ENCODE data around the gene CCL19.

Gene CCL19

DNA sequence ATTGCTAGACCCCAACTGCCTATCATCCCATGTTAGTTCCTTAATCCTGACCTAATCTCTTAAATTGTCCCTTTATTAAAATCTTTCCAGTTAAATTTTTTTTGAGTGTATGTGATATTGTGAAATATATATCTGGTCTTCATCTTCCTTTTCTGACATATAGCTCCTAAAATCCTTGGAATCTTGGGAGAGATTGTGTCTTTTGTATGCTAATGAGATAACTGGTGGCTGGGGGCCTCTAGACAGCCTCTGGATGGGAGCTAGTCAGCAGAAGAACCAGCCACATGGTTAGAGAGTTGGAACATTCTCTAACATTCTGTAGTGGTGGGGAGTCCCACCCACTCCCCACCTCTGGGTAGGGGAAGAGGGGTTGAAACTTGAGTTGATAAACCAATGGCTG, 3.7 kb upstream of the CCL19 start:
- DNase-seq (ENCODE audit: low read depth in 2 of 2), result no peak

DNA sequence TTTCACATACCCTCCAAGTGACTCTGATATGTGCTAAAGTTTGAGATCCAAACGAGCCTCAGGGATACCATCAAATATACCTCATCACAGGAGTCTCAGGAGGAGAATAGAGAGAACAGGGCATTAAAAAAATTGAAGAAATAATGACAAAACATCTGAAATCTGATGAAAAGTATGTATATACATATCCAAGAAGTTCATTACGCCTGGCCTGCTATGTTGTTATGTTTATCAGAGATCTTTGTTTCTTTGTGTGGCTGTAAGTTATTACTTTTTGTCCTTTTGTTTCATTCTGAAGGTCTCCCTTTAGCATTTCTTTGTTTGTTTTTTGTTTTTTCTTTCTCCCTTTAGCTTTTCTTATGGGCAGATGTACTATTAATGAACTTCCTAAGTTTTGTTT, 2.5 kb upstream of the CCL19 start:
- DNase-seq (ENCODE audit: low read depth in 2 of 2), result no peak

DNA sequence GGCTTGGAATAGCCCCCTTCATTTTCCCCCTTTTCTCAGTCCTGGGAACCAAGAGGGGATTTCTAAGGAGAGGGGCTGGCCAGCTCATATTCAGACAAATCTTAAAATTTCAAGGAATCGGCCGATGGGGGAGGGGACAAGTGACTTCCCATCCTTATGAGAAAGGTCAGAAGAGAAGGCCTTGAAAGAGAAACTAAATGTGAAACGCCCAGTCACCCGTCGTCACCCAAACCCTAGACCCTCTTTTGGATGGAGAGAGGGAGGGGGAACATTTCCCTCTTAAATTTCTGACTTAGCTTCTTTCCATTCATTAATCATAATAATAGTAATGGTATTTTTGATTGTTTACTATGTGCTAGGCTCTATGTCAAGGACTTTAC, 850 bp upstream of the CCL19 start:
- no peak for DNase-seq (ENCODE audit: low read depth in 2 of 2)

DNA sequence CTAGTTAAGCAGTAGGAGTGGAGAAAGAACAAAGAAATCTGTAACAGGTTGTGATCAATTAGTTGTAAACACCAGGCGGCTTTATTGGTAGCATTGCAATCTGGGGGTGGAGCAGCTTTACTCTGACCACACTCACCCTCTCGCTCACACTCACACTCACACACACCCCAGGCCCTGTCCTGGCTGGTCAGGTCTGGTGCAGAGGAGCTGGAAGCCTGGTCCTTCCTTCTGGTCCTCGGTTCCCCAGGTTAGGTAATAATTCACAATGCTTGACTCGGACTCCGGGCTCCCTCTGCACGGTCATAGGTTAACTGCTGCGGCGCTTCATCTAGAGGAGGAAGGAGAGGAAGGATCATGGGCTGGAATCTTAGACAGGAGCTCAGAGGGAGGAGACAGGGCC, 1.6 kb downstream of the CCL19 start:
- DNase-seq (ENCODE audit: low read depth in 2 of 2), result no peak

DNA sequence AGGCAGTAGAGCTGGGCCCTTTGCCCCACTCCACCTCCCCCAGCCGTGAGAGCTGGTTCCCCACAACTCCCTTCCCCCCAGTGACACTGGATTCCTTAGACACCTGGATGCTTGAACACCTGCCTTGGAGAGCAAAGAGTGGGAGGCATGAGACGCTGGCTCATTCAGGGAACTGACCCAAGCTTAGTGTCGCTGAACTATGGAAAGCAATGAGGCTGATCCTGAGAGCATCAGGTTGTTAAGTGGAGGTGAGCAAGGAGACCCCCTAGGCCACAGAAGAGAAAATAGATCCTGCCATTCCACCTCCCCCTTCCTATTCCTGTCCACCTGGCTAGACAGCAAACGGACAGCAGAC, 2.0 kb downstream of the CCL19 start:
- DNase-seq (ENCODE audit: low read depth in 2 of 2), result no peak

DNA sequence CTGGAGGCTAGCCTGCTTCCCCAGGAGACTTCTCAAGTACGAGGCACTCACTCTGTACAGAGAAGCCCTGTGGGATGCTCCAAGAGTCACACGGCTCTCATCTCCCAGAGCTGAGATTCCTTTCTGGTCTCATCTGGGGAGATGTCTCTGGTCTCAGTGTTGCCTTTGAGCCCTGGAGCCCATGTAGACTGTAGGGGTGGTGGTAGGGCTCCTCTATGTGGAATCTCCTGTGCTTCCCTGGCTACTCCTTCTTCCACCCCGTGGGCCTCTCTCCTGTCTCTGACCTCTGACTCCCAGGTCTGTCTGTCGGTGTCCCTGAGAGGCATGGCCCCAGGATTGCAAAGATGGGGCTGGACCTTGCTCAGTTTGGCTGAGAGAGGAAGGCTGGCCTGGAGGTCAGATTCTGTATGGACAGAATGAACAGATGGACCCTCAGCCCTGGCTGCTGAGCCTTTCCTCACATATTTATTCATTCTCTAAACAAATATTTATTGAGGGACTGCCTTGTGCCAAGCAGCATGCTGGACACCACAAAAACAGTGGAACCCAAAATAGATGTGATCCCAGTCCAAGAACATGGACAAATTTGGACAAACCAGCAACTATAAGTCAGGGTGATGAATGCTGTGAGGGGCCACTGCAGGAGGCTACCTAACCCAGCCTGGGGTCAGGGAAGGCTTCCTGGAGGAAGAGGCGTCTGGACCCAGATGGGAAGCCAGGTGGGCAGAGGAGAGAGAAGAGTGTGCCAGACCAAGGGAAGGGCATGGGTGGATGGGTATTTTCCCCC, 2.6 kb downstream of the CCL19 start:
- DNase-seq (ENCODE audit: low read depth in 2 of 2), result no peak

DNA sequence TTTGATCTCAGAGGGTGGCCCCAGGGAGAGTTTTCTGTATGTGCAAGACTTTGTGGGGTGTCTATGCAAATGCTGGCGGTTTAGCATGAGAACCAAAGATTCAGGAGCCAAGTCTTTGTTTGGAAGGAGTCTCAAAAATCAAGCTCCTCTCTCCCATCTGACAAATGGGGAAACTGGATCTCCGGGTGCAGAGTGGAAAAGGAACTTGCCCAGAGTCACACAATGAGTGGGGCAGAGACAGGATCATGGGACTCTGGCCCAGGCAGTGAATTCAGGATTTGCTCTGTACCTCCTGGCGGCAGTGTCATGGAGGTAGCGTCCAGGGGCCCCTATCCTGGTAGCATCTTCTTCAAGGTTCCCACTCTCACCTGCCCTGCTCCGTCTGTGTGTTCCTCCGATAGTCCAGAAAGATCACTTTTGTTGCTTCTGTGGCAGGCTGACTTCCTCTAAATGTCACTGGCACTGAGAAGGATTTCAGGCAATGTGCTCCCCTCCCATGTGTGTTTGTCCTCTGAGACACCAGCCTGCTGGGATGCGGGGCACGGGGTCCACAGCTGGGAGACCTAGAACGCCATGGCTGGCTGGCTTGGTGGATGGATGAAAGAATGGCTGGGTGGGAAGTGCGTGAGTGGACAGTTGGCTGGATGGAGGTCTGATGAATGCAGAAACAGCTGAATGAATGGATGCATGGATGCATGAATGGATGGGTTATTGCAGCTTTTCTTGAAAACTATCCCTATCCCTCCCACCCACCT, 3.6 kb downstream of the CCL19 start:
- no peak for DNase-seq (ENCODE audit: low read depth in 2 of 2)

DNA sequence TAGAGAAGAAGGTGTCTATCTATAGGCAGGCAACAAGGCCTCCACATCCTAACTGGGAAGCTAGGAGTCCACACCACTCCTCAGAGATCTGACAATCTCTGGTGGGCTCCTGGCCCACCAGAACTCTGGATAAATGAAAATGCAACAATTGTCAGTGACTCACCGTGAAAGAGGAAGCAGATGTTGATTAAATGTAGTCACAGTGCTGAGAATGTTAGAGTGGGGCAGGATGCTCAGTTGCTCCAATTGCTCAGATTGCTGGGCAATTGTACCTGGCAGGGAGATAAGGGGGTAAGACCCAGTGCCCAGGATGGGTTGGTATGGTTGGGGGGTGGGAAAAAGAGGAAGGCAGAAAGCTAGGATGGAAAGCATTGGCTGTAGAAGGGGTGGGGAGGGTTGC, 4.3 kb downstream of the CCL19 start:
- DNase-seq (ENCODE audit: low read depth in 2 of 2), result no peak

DNA sequence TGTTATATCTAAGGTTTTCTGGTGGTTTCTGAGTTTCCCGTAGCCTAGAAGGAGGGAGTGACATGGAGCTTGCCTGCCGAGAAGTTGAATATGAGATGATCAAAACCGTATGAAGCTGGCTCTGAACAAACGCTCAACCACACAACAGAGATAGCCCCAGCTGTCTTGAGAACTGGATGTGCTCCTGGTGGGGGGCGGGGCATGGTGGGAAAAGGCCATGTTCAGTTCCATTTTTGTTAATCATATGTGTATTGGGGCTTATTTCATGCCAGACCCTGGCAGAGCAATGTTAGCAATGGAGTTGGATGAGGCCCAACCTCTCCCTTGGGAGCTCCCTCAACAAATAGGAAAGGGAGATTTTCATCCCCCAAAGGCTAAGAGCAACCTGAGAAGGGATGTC, 4.8 kb downstream of the CCL19 start:
- no peak for DNase-seq (ENCODE audit: low read depth in 2 of 2)

DNA sequence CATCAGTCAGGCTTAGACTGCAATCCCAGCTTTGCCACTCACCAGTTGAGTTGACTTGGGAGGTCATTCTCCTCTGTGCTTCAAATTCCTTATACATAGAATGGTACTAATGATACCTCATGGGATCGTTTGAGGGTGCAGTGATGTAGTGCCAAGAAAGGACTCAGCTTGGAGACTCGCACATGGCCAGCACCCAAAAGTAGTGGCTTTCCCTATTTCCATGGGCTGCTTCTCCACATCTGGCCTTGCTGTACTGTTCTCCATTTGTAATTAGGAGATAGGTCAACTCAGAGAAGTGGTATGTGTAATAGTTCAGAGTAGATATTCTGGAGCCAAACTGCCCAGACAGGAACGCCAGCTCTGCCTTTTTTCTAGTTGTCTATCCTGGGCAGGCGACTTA, 5.5 kb downstream of the CCL19 start:
- DNase-seq (ENCODE audit: low read depth in 2 of 2), result no peak

DNA sequence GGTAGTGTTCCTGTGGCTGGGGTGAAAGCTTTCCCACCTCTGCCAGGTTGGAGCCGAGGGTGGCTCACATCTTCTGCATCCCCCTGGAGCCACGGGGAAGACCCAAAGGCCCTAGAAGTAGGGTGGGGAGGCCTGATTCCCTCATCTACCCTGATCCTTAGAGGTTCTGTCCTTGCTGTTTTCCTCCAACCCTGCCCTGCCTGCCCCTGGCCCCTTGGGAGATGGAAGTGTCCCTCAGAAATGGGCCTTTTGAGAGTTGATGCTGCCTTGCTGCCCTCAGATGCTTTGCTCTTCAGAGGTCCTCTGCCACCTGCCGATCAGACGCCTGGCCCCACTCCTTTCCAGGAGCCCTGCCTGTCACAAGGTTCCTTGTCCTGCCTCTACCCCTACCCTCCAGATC, 6.3 kb downstream of the CCL19 start:
- no peak for DNase-seq (ENCODE audit: low read depth in 2 of 2)

DNA sequence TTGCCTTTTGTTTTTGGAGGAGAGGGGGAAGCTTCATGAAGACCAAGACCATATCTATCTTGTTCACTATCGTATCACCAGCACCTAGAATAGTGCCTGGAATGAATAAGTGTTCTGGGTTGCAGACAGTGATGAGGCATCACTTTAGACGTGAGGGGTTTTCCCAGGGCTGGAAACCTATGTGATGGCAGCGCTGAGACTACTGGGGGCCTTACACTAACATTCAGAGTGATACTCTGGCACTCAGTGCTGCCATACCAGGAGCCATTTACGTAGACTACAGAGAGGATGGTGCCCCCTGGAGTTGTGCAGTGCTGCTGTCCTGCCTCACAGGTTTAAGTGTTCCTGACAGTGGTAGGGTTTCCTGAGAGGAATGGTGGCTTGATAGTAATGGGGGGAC, 6.9 kb downstream of the CCL19 start:
- DNase-seq (ENCODE audit: low read depth in 2 of 2), result no peak

DNA sequence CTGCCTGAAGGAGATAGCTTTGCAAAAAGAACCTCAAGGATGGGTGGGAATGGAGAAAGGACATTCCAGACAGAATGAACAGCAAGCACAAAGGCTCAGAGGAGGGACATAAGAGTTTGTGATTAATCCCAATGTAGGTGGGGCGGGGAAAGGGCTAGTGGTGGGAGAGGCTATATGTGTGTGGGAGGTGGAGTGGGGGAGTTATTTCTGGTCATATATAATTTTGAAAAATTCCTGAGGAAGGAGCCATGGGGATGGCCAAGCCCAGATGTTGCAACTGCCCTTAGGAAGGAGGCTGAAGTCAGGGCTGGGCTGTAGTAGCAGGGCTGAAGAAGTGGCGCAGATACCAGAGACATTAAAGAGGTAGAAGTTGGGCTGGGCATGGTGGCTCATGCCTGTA, 15.2 kb downstream of the CCL19 start:
- DNase-seq (ENCODE audit: low read depth in 2 of 2), result no peak

DNA sequence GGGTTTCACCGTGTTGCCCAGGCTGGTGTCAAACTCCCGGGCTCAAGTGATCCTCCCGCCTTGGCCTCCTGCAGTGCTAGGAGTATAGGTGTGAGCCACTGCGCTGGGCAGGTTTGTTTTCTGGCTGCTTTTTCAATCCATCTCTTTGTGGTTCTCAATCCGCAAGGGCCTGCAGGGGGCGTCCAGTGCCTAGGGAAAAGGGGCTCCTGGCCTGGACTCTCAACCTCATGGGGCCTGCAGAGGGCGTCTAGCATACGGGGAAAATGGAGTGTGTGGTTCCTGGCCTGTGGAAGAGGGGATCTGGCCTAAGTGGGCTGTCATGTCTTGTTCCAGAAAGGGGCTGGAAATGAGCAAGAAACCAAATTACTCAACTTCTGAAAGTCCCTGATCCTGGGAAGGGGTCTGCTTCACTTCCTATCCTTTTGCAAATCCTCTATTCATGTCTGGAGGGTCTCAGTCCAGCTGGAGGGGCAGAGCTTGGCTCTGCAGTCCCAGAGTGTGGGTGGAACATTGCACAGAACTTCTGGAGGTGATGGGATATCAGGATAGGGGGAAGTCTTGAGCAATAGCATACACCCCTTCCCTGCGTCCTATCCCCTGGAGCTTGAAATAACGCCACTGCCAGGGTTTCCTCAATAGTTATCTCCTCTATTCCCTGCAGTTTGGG, 15.9 kb downstream of the CCL19 start:
- peak in 1 of 2 donors; percentile 26 for DNase-seq (ENCODE audit: low read depth in 2 of 2)

DNA sequence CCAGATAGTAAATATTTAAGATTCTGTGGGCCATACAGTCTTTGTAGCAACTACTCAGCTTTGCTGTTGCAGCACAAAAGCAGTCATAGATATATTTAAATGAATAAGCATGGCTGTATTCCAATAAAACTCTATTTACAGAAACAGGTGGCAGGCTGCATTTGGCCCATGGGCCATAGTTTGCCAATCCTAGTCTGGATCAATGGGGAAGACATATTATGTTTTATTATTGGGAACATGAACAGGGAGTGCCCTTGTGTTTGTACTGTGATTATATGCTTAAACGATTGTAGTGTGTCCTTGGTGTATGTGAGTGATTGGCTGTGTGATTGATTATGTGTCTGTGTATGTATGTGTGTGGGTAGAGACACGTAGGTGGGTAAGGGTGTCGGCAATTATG, 16.6 kb downstream of the CCL19 start:
- DNase-seq (ENCODE audit: low read depth in 2 of 2), result no peak

DNA sequence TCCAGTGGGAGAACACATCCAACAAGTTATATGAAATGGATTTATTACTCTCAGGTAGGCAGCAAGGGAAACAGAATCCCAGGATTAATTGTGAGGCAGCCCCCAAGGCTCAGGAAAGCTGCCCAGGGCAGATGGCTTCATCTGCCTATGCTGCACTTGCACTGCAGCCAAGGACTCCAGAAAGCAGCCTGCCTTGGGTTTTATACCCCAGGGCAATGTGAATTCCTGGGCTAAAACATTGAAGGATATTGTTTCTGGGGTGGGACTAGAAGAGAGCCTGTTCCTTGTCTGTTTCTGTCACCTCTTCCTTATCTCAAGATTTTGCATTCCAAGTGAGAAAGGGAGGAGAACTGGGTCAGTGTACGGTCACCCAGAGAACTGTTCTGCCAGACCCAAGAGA, 19.8 kb downstream of the CCL19 start:
- no peak for DNase-seq (ENCODE audit: low read depth in 2 of 2)

DNA sequence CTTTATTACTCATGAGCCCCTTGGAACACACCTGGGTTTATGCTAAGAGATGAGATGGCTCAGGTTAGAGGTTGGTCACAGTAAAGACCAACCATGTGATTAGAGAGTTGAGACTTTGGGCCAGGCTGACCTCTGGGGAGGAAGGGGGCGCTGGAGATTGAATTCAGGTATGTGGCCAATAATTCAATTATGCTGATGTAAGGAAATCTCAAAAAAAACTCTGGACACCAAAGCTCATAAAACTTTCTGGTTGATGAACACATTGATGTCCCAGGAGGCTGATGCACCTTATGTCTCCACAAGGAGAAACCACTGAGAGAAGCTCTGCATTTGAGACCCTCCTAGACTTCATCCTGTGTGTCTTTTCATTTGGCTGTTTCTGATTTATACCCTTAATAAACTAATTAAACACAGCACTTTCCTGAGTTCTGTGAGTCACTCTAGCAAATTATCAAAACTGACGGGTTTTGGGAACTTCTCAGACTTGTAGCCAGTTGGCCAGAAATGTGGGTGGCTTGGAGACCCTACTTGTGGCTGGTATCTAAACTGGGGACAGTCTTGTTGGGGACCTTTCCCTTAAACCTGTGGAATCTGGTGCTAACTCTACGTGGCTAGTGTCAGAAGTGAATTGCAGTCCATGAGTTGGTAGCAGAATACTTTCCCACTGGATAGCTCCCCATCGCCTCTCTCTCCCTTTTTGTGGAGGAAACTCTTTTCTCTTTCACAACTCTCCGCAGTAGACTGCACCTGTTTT, 21.1 kb downstream of the CCL19 start:
- no peak for DNase-seq (ENCODE audit: low read depth in 2 of 2)

DNA sequence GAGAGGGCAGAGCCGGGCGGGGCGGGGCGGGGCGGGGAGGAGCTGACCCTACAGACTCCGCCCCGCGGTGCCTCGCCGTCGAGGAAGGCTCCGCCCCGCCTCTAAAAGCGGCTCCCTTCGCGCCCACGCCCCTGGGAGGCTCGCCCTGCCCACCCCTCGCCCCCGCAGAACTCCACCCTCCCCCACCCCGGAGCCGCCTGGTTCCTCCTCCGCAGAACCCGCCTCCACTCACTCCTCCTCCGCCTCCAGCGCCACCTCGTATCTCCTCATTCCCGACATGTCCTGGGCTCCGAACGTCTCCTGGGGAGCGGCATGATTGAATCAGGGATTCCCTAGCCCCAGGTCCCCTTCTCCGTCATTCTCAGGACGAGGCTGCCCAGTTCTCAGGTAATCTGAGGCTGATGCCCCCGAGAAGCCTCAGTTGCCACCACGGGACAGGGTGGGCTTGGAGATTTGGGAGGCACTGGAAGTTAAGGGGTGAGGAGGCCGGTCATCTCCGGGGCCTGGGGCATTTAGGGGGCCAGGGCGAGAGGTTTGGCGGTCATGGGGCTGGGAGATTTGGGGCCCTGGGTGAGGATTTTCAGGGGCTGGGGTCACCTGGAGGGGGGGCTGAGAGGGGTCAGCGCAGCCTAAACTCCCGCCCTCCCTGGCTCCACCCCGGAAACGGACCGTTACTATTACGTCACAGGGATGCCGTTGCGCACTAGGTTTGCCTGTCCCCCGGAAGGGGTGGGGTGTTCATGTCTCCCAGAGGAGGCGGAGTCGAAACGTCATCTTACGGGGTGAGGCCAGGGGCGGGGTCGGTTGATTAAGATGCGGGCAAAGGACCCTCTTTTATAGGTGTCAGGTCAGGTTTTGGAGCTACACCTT, 25.5 kb downstream of the CCL19 start:
- peak; percentile 70 to 80 for DNase-seq (ENCODE audit: low read depth in 2 of 2)

DNA sequence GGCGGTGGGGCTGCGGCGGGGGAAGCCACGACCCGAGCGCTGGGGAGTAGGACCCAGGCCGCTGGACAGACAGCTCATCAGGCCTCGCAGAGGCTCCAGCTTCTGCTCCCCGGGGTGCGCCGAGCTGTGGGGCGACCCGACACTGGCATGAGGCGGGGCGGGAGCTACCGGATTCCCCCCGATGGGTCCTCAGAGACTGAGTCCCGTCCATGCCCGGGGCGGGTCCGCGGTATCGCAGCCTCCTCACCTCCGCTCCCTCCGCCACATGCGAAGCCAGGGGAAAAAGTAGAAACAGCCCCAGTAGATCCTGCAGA, 26.1 kb downstream of the CCL19 start:
- DNase-seq (ENCODE audit: low read depth in 2 of 2), result no peak

DNA sequence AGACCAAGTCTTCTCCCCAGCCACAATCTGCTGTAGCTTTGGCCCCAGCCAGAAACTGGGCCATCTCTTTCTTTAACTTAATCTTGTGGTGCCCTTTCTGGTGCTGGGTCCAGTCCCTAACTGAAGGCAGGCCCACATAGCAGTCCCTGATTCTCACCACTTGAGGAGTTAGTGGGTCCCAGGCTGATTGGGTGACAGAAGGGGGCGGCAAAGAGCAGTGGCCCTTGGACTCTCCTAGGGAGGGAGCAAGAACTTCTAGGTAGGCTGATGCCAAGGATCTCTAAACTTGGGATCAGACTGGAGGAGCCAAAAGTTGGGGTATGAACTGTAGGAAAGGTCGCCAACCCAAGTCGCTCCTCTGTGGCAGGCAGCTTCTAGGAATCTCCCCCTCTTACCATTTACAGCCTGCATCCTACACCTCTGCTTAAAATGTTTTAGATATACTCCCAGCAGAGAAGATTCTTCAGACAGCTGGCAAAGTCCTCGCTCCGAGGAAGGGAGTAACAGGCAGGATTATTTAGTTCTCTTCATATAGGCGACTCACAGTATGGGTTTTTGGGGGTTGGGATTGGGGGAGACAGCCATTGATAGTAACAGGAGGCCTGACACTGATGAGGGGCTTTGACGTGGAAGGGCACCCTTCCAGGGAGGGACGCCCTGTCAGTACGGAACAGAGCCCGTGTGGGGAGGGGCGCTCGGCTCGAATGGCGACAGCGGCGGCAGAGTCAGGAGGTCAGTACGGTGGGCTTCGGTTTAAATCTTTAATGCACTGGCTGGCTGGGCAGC, 26.6 kb downstream of the CCL19 start:
- peak in 1 of 2 donors; percentile 55 for DNase-seq (ENCODE audit: low read depth in 2 of 2)

DNA sequence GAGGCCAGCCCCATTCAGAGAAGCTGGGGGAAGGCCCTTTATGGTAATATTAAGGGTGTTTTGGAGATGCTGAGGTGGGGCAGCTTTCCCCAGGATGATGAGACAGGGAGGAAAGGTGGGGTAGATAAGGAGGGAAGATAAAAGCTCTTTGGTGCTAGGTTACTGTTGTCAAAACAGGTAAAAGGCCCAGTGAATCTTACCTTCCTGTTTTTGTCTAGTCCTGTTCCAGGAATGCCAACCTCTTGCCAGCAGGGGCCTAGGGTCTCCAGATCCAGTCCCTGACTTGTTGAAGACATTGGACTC, 27.8 kb downstream of the CCL19 start:
- DNase-seq (ENCODE audit: low read depth in 2 of 2), result no peak

Measured in stimulated activated CD8-positive, alpha-beta memory T cell treated with anti-CD3 and anti-CD28 coated beads, Interleukin-15, amount 100 ng/mL, for 4 hours (primary cell).